HG02885 (cell line): Measurements from ENCODE around the gene TNNI2.
"Not testable (repeated sequence)": the region's sequence is repeated elsewhere in the genome, so short reads cannot be mapped to it uniquely, and the experiment has no call there.

ENCODE experiments used
- ATAC-seq: cut with Tn5 transposase; IDR thresholded peaks from one replicate; pipeline ENCODE4 v1.9.1; 2021; ENCODE audit warnings: mild to moderate bottlenecking; ENCODE audit not compliant: unreplicated experiment, poor library complexity

The TNNI2 gene

DNA sequence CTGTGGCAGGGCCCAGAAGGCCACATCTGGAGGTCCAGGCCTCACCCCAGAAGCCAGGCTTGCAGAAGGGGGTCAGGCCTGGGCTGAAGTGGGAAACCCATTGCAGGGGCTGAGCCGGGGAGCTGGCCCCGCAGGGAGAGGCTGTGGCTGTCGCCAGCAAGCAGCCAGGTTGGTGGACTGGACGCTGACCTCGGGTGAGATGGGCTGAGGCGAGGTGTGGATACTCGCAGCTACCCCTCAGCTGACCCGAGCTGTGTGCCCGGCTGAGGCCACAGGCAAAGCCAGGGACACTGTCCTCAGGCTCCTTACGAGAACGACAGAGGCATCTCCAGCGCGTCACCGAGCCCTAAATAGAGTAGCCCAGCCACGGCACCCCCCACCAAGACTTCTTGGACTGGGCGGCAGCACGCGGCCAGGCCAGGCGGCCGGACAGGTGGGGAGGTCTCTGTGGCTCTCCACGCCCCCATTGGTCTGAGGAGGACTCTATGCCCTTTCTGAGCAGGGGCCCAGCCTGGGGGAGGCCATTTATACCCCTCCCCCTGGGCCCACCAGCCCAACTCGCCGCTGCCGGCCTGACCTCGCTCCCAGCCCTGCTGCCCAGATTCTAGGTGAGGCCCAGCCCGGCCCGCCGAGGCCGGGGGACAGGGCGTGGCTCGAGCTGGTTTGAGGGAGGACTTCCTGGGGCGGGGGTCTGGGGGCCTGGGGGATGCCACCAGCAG, at the start of gene TNNI2:
TSS of gene TNNI2 (plus strand) at position 556 of the 719 bp plus-strand sequence. CDS start 716 bp downstream, outside the sequence.
- ATAC-seq: no peak

GRCh38 chr11:1791912-1792311, 46.9 kb upstream of the TNNI2 start:
- ATAC-seq: no peak

- ATAC-seq: no peak
These were observed 46.3 kb upstream of the TNNI2 start for GRCh38 chr11:1792461-1792860.

DNA sequence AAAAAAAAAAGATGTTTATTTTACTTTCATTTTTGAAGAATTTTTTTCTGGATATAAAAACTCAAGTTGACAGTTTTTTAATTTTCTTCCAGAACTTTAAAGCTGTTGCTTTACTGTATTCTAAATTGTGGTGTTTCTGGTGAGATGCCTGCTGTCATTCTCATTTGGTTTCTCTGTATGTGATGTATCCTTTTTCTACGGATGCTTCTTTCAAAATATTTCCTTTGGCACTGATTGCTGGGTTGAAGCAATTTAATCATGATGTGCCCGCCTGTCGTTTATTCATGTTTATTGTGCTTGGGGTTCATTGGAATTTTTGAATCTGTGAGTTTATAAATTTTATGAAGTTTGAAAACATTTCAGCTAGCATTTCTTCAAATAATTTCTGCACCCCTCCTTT, 45.7 kb upstream of the TNNI2 start:
- ATAC-seq: no peak

- ATAC-seq: no peak
These were observed 42.3 kb upstream of the TNNI2 start for GRCh38 chr11:1796413-1797011.

DNA sequence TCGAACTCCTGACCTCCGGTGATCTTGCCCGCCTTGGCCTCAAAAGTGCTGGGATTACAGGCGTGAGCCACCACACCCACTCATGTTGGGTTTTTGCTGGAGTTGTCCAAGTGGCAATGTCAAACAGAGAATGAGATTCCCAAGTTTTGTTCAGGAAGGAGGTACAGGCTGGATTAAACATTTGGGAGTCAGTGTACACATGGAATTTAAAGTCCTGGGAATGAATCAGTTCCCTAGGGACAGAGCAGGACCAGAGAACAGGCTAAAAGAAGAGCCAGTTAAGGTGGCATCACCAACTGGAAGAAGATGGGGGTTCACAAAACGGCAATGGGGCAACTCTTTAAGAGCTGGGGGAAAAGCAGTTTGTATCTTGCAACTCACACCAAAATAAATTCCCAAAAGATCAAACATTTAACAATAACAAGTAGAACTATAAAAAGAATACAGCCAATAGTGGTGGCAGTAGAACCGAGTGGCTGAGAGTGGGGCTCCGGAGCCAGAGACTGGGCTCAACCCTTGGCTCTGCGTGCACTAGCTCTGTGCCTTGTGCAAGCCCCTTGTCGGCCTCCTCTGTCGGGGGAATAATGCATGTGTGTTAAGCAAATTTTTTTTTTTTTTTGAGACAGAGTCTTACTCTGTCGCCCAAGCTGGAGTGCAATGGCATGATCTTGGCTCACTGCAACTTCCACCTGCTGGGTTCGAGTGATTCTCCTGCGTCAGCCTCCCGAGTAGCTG, 41.2 kb upstream of the TNNI2 start:
- ATAC-seq: no peak

DNA sequence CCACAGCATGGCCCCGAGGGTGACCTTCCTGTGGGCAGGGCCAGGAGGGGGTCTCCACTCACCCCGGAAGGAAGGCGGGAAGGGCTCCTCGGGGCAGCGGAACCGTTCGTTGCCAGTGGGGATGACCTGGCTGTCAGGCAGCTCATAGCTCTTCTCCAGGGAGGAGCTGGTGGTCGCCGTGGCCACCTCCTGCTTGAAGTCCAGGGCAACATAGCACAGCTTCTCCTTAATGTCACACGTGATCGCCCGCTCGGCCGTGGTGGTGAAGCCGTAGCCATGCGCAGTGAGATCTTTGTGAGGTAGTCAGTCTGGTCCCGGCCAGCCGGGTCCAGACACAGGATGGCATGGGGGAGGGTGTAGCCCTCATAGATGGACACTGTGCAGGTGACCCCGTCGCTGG, 35.5 kb upstream of the TNNI2 start:
- no peak for ATAC-seq

GRCh38 chr11:1803835-1804519, 34.8 kb upstream of the TNNI2 start:
- ATAC-seq: not testable (repeated sequence)

- no peak for ATAC-seq
These were observed 33.3 kb upstream of the TNNI2 start for GRCh38 chr11:1805525-1805924.

GRCh38 chr11:1807264-1807995, 31.4 kb upstream of the TNNI2 start:
- ATAC-seq: no peak

DNA sequence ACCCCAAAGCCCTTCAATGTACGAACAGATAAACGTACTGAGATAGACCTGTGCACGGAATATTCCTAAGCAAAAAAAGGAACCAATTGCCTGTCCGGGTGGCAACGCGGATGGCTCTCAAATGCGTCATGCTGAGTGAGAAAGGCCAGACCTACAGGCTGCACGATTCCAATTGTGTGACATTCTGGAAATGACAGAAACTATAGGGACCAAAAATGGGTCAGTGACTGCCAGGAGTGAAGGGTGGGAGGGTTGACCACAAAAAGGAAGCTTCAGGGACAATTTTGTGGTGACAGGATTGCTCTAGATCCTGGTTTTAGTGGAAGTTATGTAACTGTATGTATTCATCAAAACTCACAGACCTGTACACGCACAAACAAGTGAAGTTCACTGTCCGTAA, 28.0 kb upstream of the TNNI2 start:
- ATAC-seq: no peak

DNA sequence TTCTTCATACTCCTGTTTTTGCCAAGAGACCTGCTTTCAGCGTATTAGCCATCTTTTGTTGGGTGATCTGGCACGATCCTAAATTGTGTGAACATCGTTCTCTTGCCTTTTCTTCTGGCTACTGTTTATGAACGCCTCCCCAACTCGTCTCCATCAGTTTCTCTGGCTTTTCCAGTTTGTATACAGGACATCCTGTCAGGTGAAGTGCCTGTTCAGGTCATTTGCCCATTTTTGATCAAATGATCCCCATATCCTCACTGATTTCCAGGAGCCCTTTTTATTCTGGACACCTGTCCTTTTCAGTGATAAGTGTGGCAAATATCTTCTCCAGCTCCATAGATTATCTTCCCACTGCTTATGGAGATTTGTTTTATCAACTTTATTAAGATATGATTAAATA, 26.5 kb upstream of the TNNI2 start:
- ATAC-seq: no peak

DNA sequence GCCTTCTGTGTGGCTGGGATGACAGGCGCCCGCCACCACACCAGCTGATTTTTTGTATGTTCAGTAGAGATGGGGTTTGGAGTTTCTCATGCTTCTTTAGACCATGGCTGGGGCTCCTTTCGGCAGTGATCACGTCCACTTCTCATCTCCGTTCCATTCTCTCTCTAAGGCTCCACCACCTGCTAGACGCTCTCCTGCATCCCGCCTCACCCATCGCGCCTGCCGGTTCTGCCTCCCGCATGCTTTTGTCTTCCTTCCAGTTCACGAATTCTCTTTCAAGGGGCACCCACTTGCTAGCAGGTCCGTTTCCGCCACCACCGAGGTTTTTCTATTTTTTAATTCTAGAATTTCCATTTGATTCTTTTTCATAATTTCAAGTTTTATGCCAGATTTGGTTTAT, 26.0 kb upstream of the TNNI2 start:
- ATAC-seq: no peak

DNA sequence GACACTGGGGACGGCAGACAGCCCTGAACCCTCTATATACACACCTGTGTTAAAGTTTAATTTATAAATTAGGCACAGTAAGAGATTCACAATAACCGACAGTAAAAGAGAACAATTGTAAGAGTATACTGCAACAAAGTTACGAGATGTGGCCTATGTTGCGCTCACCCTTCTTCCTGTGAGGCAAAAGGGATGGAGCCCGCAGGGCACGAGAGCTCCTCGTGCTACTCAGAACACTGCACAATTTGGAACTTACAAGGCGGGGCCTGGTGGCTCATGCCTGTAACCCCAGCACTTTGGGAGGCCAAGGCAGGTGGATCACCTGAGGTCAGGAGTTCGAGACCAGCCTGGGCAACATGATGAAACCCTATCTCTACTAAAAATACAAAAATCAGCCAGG, 25.4 kb upstream of the TNNI2 start:
- not testable (repeated sequence) for ATAC-seq

GRCh38 chr11:1814691-1815090, 24.1 kb upstream of the TNNI2 start:
- ATAC-seq: no peak

GRCh38 chr11:1815311-1815710, 23.5 kb upstream of the TNNI2 start:
- no peak for ATAC-seq

GRCh38 chr11:1815751-1816150, 23.0 kb upstream of the TNNI2 start:
- ATAC-seq: no peak

GRCh38 chr11:1817000-1817399, 21.8 kb upstream of the TNNI2 start:
- no peak for ATAC-seq

GRCh38 chr11:1817511-1817910, 21.3 kb upstream of the TNNI2 start:
- no peak for ATAC-seq

DNA sequence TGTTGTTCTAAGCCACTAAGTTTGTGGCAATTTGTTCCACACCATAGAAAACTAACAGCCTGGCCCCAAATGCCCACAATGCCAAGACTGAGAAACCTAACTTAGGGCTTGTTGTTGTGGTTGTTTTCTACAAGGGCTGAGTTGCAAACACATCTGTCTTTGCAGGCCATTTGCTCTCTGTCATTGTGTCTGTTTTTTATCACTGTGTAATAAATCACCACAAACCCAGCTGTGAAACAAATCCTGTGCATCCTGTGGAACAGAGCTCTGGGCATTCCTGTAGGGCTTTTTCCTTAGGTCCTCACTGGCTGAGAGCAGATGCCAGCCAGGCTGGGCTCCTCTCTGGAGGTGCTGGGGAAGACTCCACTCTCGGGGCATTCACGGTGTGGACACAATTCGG, 19.7 kb upstream of the TNNI2 start:
- ATAC-seq: no peak
